Astrocyte (in vitro differentiated cells and primary cell): Measurements from ENCODE around the gene RHBG. TPM values are rescaled to one million over a fixed set of nuclear protein-coding genes. Genes with fewer than 3 reads are reported as not detected.
A peak's percentile ranks its signal among the peaks of the same experiment; 100 is the strongest.

Source experiments
- DNase-seq: peaks from one replicate; pipeline ENCODE4 v3.0.0-alpha.2; 2010; ENCODE audit warnings: low read depth
- FAIRE-seq: peaks from 2 replicates; lab custom pipeline; 2011; peaks lifted over from hg19 to GRCh38; lab: Jason Lieb, UNC
- H2AFZ ChIP-seq: 2 replicates; pipeline ENCODE4 v1.6.0; 2012; ENCODE audit warnings: low read depth, low read length, inconsistent platforms
- H3K27ac ChIP-seq: 2 replicates; pipeline ENCODE4 v1.5.1; 2011; ENCODE audit warnings: low read depth, low read length, inconsistent platforms
- H3K27me3 ChIP-seq: 2 replicates; pipeline ENCODE4 v1.6.0; 2011; ENCODE audit warnings: low read length, inconsistent platforms; ENCODE audit not compliant: insufficient read depth
- H3K36me3 ChIP-seq: 2 replicates; pipeline ENCODE4 v1.5.1; 2011; ENCODE audit warnings: low read length, inconsistent platforms; ENCODE audit not compliant: insufficient read depth
- H3K4me1 ChIP-seq: 2 replicates; pipeline ENCODE4 v1.5.1; 2011; ENCODE audit warnings: low read length, inconsistent platforms; ENCODE audit not compliant: insufficient read depth
- H3K4me2 ChIP-seq: 2 replicates; pipeline ENCODE4 v1.6.0; 2012; ENCODE audit warnings: low read length, inconsistent platforms
- H3K4me3 ChIP-seq: 2 replicates; pipeline ENCODE4 v1.5.1; 2011; ENCODE audit warnings: low read depth, mild to moderate bottlenecking, low read length, inconsistent platforms; ENCODE audit not compliant: insufficient read depth
- H3K79me2 ChIP-seq: 2 replicates; pipeline ENCODE4 v1.6.0; 2012; ENCODE audit warnings: mild to moderate bottlenecking, low read length, inconsistent platforms; ENCODE audit not compliant: insufficient read depth
- H3K9ac ChIP-seq: 2 replicates; pipeline ENCODE4 v1.6.0; 2012; ENCODE audit warnings: mild to moderate bottlenecking, low read length, inconsistent platforms
- H3K9me3 ChIP-seq: 2 replicates; pipeline ENCODE4 v1.5.1; 2012; ENCODE audit warnings: low read depth, mild to moderate bottlenecking, low read length, inconsistent platforms; ENCODE audit not compliant: insufficient read depth
- H4K20me1 ChIP-seq: 2 replicates; pipeline ENCODE4 v1.6.0; 2012; ENCODE audit warnings: low read length, inconsistent platforms; ENCODE audit not compliant: insufficient read depth
- H3K27ac Mint-ChIP-seq: one replicate; pipeline ENCODE4 v1.8.0; 2021; ENCODE audit warnings: mild to moderate bottlenecking, mixed read lengths; ENCODE audit not compliant: unreplicated experiment
- H3K27me3 Mint-ChIP-seq: one replicate; pipeline ENCODE4 v1.8.0; 2021; ENCODE audit warnings: low read depth, mixed read lengths; ENCODE audit not compliant: unreplicated experiment
- H3K36me3 Mint-ChIP-seq: one replicate; pipeline ENCODE4 v1.8.0; 2021; ENCODE audit warnings: low read depth, mixed read lengths; ENCODE audit not compliant: unreplicated experiment
- H3K4me1 Mint-ChIP-seq: one replicate; pipeline ENCODE4 v1.8.0; 2021; ENCODE audit warnings: low read depth, mixed read lengths; ENCODE audit not compliant: unreplicated experiment
- H3K4me3 Mint-ChIP-seq: one replicate; pipeline ENCODE4 v1.8.0; 2021; ENCODE audit warnings: mild to moderate bottlenecking, moderate library complexity, mixed read lengths; ENCODE audit not compliant: unreplicated experiment
- H3K9me3 Mint-ChIP-seq: one replicate; pipeline ENCODE4 v1.8.0; 2021; ENCODE audit warnings: mild to moderate bottlenecking, mixed read lengths; ENCODE audit not compliant: unreplicated experiment
- CTCF ChIP-seq: IDR thresholded peaks from 2 replicates; pipeline ENCODE4 v1.5.1; 2011; ENCODE audit warnings: low read depth, mild to moderate bottlenecking, inconsistent platforms, low read length, moderate library complexity; ENCODE audit not compliant: insufficient read depth
- EZH2 ChIP-seq: IDR thresholded peaks from 2 replicates; pipeline ENCODE4 v1.6.1; 2012; ENCODE audit warnings: mild to moderate bottlenecking, low read length, inconsistent platforms; ENCODE audit not compliant: insufficient read depth
- total RNA-seq: library from RNA; stranded (reverse); gene quantifications from 2 replicates; pipeline ENCODE4 v1.2.1, GENCODE V29; 2021

The RHBG gene
- total RNA-seq, 1 donor from 2014 or later = not detected

DNA sequence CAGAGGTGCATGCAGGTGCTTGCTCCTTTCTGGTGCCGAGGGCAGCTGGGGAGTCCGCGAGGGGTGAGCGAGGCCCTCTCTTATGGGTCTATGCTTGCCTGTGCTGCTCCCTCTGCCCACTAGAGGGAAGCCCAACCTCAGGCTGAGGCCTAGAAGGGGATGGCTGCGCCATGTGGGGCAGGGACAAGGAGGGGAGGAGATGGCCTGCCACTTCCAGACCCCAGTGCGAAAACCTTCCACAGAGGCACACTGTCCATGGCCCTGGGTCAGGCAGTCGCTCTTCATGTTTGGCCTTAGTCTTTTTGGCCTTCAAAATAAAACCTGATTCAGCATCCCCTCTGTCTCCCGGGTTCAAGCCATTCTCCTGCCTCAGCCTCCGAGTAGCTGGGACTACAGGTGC lies 14.0 kb downstream of the RHBG start:
- no peak for FAIRE-seq
- Histone ChIP-seq H3K36me3 (no peaks in the 10 kb centered on the region), H3K9ac (no peak overlapping the region), H3K79me2 (no peaks in the 10 kb centered on the region), H3K27me3 (peaks cover 9% of the 10 kb centered on the region), H3K9me3 (no peaks in the 10 kb centered on the region), H3K27ac (no peak overlapping the region), H3K4me3 (no peak overlapping the region), H2AFZ (peak overlapping the region; percentile 52), H3K4me2 (no peak overlapping the region), H3K4me1 (peaks cover 1% of the 10 kb centered on the region), H4K20me1 (no peaks in the 10 kb centered on the region)
- Mint-ChIP-seq H3K27ac (no peak overlapping the region), H3K36me3 (no peaks in the 10 kb centered on the region), H3K4me1 (peaks cover 3% of the 10 kb centered on the region), H3K9me3 (no peaks in the 10 kb centered on the region), H3K4me3 (no peak overlapping the region), H3K27me3 (peaks cover 38% of the 10 kb centered on the region)
- DNase-seq = peak; percentile 27
- TF ChIP-seq CTCF = peak; percentile 81
- no peak for TF ChIP-seq EZH2

- H3K9me3 ChIP-seq = no peaks in the 10 kb centered on the region
- peaks cover 14% of the 10 kb centered on the region for H3K27me3 ChIP-seq
- no peak for TF ChIP-seq CTCF
- TF ChIP-seq EZH2 = no peak
- Mint-ChIP-seq H3K36me3 (no peaks in the 10 kb centered on the region), H3K4me3 (no peak overlapping the region), H3K27ac (no peak overlapping the region), H3K27me3 (peaks cover 42% of the 10 kb centered on the region), H3K9me3 (no peaks in the 10 kb centered on the region), H3K4me1 (peaks cover 3% of the 10 kb centered on the region)
- no peaks in the 10 kb centered on the region for H3K79me2 ChIP-seq
- FAIRE-seq (no peak), DNase-seq (no peak)
- H3K27ac ChIP-seq = no peak overlapping the region
- no peak overlapping the region for H3K4me3 ChIP-seq
- H2AFZ ChIP-seq = no peak overlapping the region
- no peak overlapping the region for H3K4me2 ChIP-seq
- H3K36me3 ChIP-seq = no peaks in the 10 kb centered on the region
- H3K4me1 ChIP-seq = peaks cover 3% of the 10 kb centered on the region
- no peak overlapping the region for H3K9ac ChIP-seq
- H4K20me1 ChIP-seq = no peaks in the 10 kb centered on the region
Measured at GRCh38 chr1:156384007-156384406, 15.0 kb downstream of the RHBG start.

DNA sequence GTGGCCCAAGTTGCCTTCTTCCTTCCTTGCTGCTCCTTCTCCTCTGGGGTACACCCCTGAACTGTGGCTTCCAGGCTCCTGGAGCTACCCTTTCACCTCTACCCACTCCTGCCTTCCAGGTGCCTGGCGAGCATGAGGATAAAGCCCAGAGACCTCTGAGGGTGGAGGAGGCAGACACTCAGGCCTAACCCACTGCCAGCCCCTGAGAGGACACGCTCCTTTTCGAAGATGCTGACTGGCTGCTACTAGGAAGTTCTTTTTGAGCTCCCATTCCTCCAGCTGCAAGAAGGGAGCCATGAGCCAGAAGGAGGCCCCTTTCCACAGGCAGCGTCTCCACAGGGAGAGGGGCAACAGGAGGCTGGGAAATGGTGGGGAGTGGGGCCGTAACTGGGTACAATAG lies 15.6 kb downstream of the RHBG start:
- Mint-ChIP-seq H3K27me3 (peaks cover 49% of the 10 kb centered on the region), H3K27ac (no peak overlapping the region), H3K4me1 (no peaks in the 10 kb centered on the region), H3K9me3 (no peaks in the 10 kb centered on the region), H3K36me3 (no peaks in the 10 kb centered on the region), H3K4me3 (no peak overlapping the region)
- DNase-seq = no peak
- no peak for TF ChIP-seq CTCF
- TF ChIP-seq EZH2 = no peak
- H3K4me2 ChIP-seq = no peak overlapping the region
- no peak overlapping the region for H3K4me3 ChIP-seq
- no peak overlapping the region for H2AFZ ChIP-seq
- H4K20me1 ChIP-seq = no peaks in the 10 kb centered on the region
- FAIRE-seq = no peak
- H3K9me3 ChIP-seq = no peaks in the 10 kb centered on the region
- H3K9ac ChIP-seq = no peak overlapping the region
- H3K27ac ChIP-seq = no peak overlapping the region
- H3K36me3 ChIP-seq = no peaks in the 10 kb centered on the region
- no peaks in the 10 kb centered on the region for H3K79me2 ChIP-seq
- H3K27me3 ChIP-seq = peaks cover 20% of the 10 kb centered on the region
- H3K4me1 ChIP-seq = peaks cover 3% of the 10 kb centered on the region
